GOT3 (cell line): ENCODE data around the gene PLEKHD1.
"Not testable (repeated sequence)": the region's sequence is repeated elsewhere in the genome, so short reads cannot be mapped to it uniquely, and the experiment has no call there.

Source experiments
- DNase-seq: peaks from one replicate; lab custom pipeline; 2025; ENCODE audit warnings: mixed read lengths; lab: John Stamatoyannopoulos, UW

The PLEKHD1 gene

DNA sequence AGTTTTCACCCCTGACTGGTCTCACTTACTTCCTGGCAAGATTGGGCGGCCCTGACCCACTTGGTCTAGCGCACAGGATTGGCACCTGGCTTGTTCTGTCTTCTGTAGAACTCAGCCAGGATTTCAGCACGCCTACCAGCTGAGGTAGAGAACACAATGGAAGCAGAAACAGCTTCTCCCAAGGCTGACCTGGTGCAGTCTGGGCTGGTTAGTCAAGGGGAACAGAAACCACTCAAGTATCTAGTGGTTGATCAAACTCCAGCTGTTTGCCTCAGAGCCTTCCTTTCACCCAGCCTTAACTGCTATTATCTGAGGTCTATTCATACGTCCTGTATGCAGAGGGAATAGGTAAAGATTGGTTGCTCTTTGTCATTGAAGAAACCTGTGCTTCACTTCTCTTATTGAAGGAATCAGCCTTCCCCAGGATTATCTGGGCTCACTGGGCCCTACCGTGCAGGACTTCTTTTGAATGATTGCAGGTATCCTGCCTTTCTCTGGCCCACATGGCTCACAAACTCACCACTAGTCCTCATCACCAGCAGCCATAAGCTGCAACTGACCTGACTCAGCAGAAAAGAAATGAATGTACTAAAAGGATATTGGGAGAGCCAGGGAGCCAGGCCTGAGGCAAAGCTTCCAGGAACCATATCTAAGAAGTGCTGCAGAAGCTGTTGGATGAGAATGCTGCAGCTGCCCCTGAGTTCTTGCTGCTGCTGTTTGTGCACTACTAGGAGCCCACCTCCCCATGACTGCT lies 2.5 kb upstream of the PLEKHD1 start:
- no peak for DNase-seq

- DNase-seq: no peak
Measured at GRCh38 chr14:69483765-69484443, 624 bp upstream of the PLEKHD1 start.

DNA sequence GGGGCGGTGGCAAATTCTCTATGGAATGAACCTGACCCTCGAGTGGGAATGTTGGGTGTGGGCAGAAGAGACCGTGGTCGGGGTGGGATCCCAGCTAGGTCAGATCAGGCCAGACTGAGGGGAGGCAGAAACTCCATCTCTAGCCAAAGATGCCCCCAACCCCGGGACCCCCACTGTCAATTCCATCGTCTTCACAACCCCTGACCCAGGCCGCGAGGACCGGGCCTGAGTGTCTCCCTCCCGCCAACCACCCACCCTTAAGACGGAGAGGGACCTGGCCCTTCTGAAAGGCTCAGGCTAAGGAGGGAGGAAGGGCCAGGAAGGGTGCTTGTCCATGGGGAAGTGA lies 760 bp downstream of the PLEKHD1 start:
- DNase-seq: no peak

DNA sequence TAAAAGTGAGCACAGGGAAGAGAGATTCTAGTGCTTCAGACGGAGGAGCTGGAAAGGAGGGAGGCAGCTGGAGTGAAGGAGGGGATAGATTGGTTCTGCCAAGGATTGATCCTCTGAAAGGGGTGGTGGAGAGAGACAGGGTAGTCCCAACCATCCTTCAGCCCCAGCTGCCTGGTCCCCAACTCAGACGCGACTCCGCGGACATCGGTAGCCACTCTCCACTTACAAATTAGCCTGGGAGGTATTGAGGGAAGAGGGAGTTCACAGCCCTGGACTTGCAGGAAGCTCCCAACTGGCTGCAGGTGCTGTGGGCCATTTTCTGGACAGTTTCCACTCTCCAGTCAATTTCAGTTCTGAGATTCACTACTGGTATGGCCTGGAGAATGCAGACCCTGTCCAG lies 1.2 kb downstream of the PLEKHD1 start:
- no peak for DNase-seq

DNA sequence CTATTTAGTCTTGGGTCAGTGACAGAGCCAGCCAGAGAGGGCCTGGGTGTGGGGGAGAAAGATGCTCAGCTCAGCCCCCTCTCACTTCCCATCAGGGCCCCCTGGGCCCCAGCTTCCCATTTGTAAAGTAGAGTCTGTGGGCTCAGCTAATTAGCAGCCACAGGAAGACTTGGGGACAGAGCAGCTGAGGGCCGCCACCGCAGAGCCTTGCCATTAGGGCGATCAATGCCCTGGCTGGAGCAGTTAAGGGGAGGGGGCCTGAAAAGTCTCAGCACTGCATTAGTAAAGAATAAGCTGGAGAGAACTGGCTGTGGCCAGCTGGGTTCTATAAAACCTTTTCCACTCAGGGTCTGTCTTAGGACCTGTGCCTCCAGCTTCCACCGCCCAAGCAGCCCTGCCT lies 2.7 kb downstream of the PLEKHD1 start:
- DNase-seq: no peak

GRCh38 chr14:69487771-69488170 lies 3.2 kb downstream of the PLEKHD1 start:
- no peak for DNase-seq

- no peak for DNase-seq
Measured at GRCh38 chr14:69489495-69489894, 5.0 kb downstream of the PLEKHD1 start.

GRCh38 chr14:69490219-69490918 lies 5.8 kb downstream of the PLEKHD1 start:
- DNase-seq: no peak

DNA sequence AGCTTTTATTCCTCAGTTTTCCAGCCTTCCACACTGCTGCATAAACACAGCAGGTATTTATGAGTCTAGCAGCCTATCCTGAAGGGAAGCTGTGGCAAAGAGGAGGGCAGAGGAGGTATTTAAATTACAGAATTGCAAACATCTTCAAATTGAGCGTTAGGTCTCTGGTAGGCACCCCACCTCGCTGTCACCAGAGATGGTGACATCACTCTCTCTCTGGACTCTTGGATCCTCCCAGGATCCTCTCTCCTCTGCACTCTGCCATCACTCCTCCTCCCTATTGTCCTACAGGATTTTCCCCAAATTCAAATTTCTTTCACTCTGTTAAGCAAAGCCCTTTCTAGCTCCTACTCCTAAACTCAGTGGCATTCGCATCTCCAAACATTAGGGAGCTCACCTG lies 6.7 kb downstream of the PLEKHD1 start:
- no peak for DNase-seq

- DNase-seq: no peak
Measured at GRCh38 chr14:69493038-69493437, 8.5 kb downstream of the PLEKHD1 start.

DNA sequence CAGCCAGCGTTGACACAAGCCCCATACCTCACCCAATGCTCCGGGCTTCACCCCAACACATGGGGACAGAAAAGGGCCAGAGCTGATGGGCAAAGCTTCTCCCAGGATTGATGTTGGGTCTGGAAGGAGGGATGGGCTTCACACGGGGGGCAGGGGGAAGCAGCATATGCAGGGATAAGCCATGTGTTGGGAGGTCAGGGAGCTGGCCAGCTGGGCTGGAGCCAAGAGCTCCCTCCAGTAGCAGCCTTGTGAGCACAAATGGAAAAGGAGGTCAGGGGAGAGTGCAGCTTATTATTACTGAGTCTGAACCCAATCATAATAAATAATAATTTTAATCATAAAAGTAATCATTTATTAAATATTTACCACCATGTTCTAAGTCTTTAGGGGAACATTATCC lies 9.3 kb downstream of the PLEKHD1 start:
- DNase-seq: no peak

GRCh38 chr14:69495341-69495921 lies 10.9 kb downstream of the PLEKHD1 start:
- DNase-seq: no peak

- not testable (repeated sequence) for DNase-seq
Measured at GRCh38 chr14:69497866-69498265, 13.3 kb downstream of the PLEKHD1 start.

GRCh38 chr14:69498286-69498685 lies 13.8 kb downstream of the PLEKHD1 start:
- DNase-seq: not testable (repeated sequence)

DNA sequence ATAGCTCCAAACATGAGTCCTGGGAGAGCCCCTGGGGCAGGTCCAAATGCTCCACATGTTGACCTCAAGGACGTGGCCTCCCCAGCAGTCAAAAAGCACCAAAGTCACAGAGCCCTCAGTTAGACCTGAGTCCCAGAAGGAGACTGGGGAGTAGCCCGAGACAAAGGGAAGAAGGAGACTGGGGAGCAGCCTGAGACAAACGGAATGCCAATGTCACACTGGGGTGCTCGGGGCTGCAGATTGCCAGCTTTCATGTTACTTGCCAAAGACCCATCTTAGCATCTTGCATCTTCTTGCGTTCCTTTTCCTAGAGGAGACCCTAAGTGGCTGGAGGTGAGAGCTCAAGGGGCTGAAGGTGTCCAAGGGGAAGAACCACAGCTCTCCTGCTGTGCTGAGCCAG lies 14.9 kb downstream of the PLEKHD1 start:
- no peak for DNase-seq

DNA sequence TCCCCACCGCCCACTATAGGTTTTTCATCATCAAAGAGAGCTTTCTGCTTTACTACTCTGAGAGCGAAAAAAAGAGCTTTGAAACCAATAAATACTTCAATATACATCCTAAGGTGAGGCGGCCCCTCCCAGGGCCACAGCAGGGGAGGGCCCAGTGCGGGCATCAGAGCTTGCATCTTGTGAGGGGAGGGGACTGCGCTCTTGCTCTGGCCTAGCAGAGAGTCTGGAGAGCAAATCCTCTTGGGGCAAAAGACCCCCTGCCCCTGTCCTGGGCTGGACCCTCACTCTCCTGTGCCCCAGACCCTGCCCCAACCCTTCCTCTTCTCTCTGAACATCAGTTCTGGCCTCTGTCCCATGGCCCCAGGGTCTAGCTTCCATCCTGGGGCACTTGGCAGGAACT lies 15.6 kb downstream of the PLEKHD1 start:
- no peak for DNase-seq

GRCh38 chr14:69500736-69501135 lies 16.2 kb downstream of the PLEKHD1 start:
- no peak for DNase-seq

GRCh38 chr14:69501423-69501838 lies 16.9 kb downstream of the PLEKHD1 start:
- no peak for DNase-seq

DNA sequence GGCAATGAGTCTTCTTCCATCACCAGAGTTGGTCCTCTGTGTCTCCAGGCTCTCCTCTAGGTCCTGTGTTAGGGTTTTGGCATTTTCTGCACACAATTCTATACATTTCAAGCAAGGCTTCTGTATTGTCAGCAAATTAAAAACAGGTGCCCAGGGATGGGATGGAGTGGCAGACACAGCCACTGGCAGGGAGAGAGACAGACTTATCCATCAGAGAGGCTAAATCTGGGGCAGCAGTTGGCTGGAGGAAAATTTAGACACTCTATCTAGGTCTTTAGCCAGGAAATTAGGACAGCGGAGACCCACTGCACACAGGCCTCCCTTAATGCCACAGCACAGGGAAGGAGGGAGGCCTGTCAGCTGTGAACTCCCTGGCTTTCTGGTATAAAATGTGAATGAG lies 20.2 kb downstream of the PLEKHD1 start:
- DNase-seq: no peak

GRCh38 chr14:69505338-69506240 lies 21.1 kb downstream of the PLEKHD1 start:
- no peak for DNase-seq

DNA sequence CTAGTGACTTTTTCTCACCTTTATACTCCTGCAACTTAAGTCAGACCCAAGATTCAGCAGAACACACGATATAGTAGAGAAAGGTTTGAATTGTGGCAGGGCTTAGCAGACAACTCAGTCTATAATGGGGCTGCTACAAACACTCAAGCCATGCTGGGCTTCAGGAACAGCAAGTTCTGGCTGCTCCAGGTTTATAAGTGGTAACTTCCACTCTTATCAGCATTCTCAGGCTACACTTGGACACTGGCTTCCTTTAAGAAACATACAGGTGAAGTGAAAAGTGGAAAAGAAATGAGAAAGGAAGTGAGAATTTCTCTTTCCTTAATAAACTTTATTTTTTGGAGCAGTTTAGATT lies 21.7 kb downstream of the PLEKHD1 start:
- no peak for DNase-seq
